Activated T-cell treated with anti-CD3 and anti-CD28 coated beads, Interleukin-2, amount 50 U/mL, for 72 hours (primary cell): ENCODE measurements around the gene CHD3. TPM values are rescaled to one million over a fixed set of nuclear protein-coding genes. Genes with fewer than 3 reads are reported as not detected.

Source experiments
- ATAC-seq, 2 donors: fragments of 150-1000 bp; cut with Tn5 transposase; replicated peaks in 1 of 2; 2 replicates each; pipeline ENCODE4 v1.10.0; 2021; ENCODE audit warnings: moderate library complexity in 2 of 2, mild to moderate bottlenecking in 1 of 2
- DNase-seq, 2 donors: peaks; one replicate each; pipeline ENCODE4 v3.0.0; 2021 to 2022; ENCODE audit warnings: mixed read lengths in 1 of 2
- H3K27ac Mint-ChIP-seq: one replicate; pipeline ENCODE4 v1.8.0; 2022; ENCODE audit warnings: mild to moderate bottlenecking, moderate library complexity, mixed read lengths
- H3K27me3 Mint-ChIP-seq: one replicate; pipeline ENCODE4 v1.8.0; 2022; ENCODE audit warnings: low read depth, mixed read lengths
- H3K36me3 Mint-ChIP-seq, 2 donors: one replicate each; pipeline ENCODE4 v1.8.0; 2022; ENCODE audit warnings: mixed read lengths in 2 of 2, mild to moderate bottlenecking in 1 of 2; ENCODE audit not compliant: insufficient read depth in 2 of 2
- H3K4me1 Mint-ChIP-seq: one replicate; pipeline ENCODE4 v1.8.0; 2022; ENCODE audit warnings: low read depth, mixed read lengths
- H3K4me3 Mint-ChIP-seq, 2 donors: one replicate each; pipeline ENCODE4 v1.8.0; 2022; ENCODE audit warnings: mild to moderate bottlenecking in 2 of 2, mixed read lengths in 2 of 2, moderate library complexity in 2 of 2
- H3K9me3 Mint-ChIP-seq, 2 donors: one replicate each; pipeline ENCODE4 v1.8.0; 2022; ENCODE audit warnings: mixed read lengths in 2 of 2
- total RNA-seq, 2 donors: library from RNA; stranded (reverse); gene quantifications; one replicate each; pipeline ENCODE4 v1.2.3, GENCODE V29; 2022

Gene CHD3
- total RNA-seq, 2 donors from 2014 or later = 133 to 140 TPM

DNA sequence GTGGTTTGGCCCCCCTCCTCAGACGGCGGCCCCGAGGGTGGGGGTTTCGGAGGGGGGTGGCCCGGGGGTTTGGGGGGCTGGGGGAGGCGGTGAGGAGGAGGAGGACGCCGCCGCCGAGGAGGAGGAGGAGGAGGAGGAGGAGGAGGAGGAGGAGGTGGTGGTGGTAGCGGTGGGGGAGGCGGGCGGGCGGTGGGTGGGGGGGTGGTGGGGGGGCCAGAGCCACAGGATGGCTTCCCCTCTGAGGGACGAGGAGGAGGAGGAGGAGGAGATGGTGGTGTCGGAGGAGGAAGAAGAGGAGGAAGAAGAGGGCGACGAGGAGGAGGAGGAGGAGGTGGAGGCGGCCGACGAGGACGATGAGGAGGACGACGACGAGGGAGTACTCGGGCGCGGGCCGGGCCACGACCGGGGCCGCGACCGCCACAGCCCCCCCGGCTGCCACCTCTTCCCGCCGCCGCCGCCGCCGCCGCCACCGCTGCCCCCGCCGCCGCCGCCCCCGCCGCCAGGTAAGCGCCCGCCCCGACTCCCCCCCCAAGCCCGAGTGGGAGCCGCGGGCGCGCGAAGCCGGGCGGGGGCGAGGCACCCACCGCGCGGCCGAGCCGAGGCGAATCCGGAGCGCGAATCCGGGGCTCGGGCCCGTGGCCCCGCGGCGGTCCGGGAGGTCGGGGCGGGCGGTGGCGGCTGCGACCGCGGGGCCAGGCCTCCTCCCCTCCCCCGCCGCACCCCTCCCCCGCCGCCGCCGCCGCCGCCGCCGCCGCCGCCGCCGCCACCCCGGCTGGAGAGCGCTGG lies 3.8 kb upstream of the CHD3 start:
- Mint-ChIP-seq H3K36me3 (peaks cover 3 to 4% of the 10 kb centered on the region in 2 donors), H3K4me1 (no peaks in the 10 kb centered on the region), H3K27me3 (no peaks in the 10 kb centered on the region), H3K27ac (no peak overlapping the region), H3K9me3 (no peaks in the 10 kb centered on the region), H3K4me3 (peak overlapping the region; percentile 58 to 71)
- ATAC-seq (peak in 1 of 2 donors; percentile 1), DNase-seq (peak; percentile 36 to 42)

DNA sequence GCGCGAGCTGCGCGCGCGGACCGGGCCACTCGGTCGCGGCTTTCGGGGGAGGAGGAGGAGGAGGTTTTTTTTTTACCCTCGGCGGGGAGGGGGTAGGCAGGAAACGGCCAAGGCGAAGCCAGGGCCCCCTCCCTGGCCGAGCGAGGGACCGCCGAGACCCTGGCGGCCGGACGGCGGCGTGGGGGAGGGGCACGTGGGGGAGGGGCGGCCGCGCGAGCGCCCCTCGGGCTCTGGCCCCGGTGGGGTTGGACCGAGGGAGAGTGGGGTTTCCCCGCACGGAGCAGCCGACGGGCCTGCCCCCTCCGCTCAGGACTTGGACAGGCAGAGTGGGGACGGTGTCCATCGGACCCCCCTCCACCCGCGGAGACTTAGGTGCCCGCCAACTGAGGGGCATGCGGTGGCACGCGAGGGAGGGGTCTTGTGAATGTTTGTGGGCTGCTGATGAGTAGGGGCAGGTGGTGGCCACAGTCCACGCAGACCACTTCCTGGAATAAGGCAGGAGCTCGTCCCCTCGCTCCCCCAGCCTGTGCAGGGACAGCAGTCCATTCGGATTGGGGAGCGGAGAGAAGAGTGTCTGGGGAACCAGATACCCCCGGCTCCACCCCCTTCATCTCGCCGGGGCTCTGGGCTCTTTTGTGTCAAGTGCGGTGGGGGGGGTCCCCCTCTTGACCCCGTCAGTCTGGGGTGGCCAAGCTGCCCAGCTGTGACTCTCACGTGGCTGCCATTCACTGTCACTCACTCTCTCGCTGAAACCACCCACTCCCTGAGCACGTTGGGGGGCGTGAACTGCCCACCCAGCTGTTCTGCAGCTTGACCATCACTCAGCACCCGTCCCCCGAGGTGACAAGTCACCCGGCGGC lies 3.0 kb upstream of the CHD3 start:
- H3K4me3 Mint-ChIP-seq = no peak overlapping the region
- ATAC-seq (peak; percentile 21 to 22), DNase-seq (peak; percentile 66 to 69)
- no peaks in the 10 kb centered on the region for H3K27me3 Mint-ChIP-seq
- no peaks in the 10 kb centered on the region for H3K4me1 Mint-ChIP-seq
- H3K36me3 Mint-ChIP-seq = peaks cover 3 to 10% of the 10 kb centered on the region in 2 donors
- no peaks in the 10 kb centered on the region for H3K9me3 Mint-ChIP-seq
- H3K27ac Mint-ChIP-seq = no peak overlapping the region

DNA sequence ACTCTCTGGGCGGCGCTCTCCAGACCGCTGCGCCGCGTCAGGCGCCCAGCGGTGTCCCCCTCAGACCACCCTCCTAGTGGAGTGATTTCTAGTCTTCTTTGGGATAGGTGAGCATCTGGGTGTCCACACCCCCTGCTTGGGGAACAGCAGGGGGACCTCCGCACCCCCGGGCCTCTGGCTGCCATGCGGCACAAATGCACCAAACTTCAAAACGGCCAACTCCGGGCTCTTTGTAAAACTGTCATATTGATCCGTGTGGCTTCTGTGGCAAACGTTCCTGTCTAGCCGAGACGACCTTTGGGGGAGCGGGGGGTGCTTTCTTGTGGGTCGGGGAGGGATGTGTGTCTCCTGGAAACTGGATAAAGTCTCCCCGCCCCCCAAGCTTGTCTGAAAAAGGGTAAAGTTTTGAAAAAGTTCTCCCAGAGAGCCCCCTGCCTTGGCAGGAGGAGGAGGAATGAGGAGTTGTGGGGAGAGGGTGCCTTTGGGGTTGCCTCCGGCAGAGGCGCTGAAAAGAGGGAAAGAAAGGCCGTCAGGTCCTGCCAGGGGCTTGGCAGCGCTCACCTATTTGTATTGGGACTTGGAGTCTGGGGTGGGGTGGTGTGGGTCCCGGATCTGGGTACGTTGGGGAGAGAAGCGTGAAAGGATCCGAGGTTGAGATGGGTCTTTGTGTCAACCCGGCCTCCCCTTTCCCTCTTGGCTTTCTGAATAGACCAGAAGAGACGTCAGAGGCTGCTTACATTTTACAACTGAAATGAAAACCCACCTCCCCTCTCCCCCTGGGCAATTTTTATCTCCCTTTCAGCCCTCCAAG lies 2.2 kb upstream of the CHD3 start:
- H3K36me3 Mint-ChIP-seq = peaks cover 3 to 13% of the 10 kb centered on the region in 2 donors
- H3K27ac Mint-ChIP-seq = no peak overlapping the region
- ATAC-seq (peak; percentile 20 to 32), DNase-seq (peak; percentile 57 to 69)
- H3K4me1 Mint-ChIP-seq = no peaks in the 10 kb centered on the region
- H3K4me3 Mint-ChIP-seq = no peak overlapping the region
- no peaks in the 10 kb centered on the region for H3K27me3 Mint-ChIP-seq
- no peaks in the 10 kb centered on the region for H3K9me3 Mint-ChIP-seq

DNA sequence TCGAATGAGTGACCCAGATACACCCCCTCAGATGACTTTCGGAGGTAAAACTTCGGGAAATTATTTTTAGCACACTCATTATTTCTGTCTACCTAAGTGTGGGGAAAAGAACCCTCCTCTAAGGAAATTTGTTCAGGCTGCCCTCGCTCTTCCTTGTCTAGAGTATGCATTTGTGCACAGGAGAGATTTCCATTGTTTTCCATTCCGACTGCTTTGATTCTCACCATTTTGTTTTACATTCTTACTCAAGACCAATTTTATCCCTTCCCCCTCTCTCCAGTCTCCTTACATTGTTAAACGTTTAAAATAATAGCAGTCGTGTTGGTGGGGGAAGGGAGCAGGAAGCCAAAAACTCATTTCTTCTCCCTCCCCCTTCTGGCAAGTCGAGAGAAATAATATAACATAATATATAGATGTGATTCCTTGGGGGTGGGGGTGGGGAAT lies 1.5 kb upstream of the CHD3 start:
- H3K4me1 Mint-ChIP-seq = no peaks in the 10 kb centered on the region

DNA sequence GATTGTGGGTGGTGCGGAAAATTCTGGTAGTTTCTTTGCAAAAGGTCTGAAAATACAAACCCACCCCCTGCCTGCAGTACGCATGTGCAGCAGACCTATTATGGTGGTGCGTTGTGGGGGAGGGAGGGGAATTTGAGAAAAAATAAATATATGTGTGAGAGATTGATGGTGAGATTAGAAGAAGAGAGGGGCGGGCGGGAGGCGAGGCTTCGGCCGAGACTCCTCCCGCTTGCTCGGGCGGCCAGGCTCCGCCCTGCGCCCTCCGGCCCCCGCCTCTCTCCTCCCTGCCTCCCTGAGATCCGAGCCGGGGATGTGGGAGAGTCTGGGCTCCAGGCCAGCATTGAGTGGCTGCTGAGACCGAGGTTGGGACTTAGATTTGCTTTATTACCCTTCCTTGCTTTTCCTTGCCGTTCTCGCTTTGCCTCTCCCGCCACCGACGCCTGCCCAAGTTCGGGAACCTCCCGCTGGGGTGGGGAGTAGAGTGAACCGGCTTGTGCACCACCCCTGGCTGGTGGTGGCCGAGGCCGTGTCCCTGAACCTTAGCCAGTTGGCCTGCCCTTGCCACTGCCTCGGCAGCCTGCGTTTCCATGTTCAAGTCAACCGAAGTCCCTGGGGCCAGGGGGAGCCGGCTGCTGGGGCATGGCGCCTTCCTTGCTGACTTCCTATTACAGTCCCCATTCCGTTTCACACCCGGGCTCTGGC lies 956 bp upstream of the CHD3 start:
- ATAC-seq (peak; percentile 78 to 79), DNase-seq (peak; percentile 82 to 87)
- Mint-ChIP-seq H3K27ac (no peak overlapping the region), H3K9me3 (no peaks in the 10 kb centered on the region), H3K27me3 (no peaks in the 10 kb centered on the region), H3K4me1 (no peaks in the 10 kb centered on the region), H3K36me3 (peaks cover 3 to 13% of the 10 kb centered on the region in 2 donors), H3K4me3 (no peak overlapping the region)

More for the DNA sequence above, 1.5 kb upstream of the CHD3 start:
- peaks cover 3 to 13% of the 10 kb centered on the region in 2 donors for H3K36me3 Mint-ChIP-seq
- no peak for DNase-seq
- no peak for ATAC-seq
- H3K27me3 Mint-ChIP-seq = no peaks in the 10 kb centered on the region
- no peak overlapping the region for H3K27ac Mint-ChIP-seq
- no peaks in the 10 kb centered on the region for H3K9me3 Mint-ChIP-seq
- no peak overlapping the region for H3K4me3 Mint-ChIP-seq

DNA sequence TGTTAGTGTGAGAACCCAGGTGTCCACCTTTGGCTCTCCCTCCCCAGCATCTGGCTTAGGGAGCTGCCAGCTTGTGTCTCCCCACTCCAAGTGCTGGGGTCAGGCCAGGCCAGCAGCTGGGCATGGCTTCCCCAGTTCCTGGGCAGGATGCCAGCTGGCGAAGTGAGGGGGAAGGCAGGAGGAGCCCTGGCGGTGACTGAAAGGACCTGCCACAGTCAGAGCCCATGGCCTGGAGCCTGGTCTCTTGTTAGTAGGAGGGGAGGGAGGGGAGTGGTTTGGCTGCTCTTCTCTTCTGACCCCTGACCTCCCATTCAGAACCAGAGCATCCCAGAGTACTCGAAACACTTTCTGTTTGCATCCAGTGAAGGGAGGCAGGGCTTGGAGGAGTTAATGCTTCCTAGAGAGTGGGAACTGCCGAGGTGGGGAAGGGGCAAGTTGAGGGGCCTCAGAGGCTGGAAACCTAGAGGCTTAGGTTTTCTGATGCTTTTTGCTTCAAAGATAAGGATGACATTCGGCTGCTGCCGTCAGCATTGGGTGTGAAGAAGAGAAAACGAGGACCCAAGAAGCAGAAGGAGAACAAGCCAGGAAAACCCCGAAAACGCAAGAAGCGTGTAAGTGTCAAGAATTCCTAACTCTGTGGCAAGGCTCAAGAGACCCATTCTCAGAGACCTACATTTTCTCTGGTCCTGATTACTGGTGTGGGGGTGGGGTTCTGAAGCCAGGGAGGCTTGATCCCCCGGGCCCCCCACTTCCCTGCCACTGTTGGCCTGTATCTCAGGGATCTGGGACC lies 772 bp downstream of the CHD3 start:
- Mint-ChIP-seq H3K9me3 (no peaks in the 10 kb centered on the region), H3K4me3 (no peak overlapping the region), H3K4me1 (peaks cover 4% of the 10 kb centered on the region), H3K27me3 (no peaks in the 10 kb centered on the region), H3K27ac (no peak overlapping the region), H3K36me3 (peaks cover 5 to 18% of the 10 kb centered on the region in 2 donors)
- peak; percentile 52 to 54 for DNase-seq
- no peak for ATAC-seq

DNA sequence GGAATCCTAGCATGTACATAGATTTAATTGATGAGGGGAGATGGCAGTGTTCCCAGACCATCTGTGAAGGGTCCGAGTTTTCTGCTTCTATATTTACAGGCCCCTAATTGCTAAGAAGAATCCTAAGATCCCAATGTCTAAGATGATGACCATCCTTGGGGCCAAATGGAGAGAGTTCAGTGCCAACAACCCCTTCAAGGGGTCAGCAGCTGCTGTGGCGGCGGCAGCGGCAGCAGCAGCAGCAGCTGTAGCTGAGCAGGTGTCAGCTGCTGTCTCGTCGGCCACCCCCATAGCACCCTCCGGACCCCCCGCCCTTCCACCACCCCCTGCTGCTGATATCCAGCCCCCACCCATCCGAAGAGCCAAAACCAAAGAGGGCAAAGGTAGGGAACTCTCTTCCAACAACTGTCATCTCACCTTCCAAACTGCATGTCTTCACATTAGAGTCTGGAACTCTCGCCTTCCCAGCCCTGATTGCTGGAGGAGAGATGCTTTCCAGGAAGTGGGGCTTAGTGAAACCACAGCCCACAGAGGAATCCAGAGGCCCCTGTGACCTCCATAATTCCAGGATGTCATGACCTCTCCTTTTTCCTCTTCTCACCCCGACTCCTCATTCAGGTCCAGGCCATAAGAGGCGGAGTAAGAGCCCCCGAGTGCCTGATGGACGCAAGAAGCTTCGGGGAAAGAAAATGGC lies 4.7 kb downstream of the CHD3 start:
- no peak for DNase-seq
- Mint-ChIP-seq H3K4me1 (peaks cover 20% of the 10 kb centered on the region), H3K27me3 (no peaks in the 10 kb centered on the region), H3K36me3 (peaks cover 14 to 42% of the 10 kb centered on the region in 2 donors), H3K27ac (no peak overlapping the region), H3K9me3 (no peaks in the 10 kb centered on the region), H3K4me3 (no peak overlapping the region)
- no peak for ATAC-seq

DNA sequence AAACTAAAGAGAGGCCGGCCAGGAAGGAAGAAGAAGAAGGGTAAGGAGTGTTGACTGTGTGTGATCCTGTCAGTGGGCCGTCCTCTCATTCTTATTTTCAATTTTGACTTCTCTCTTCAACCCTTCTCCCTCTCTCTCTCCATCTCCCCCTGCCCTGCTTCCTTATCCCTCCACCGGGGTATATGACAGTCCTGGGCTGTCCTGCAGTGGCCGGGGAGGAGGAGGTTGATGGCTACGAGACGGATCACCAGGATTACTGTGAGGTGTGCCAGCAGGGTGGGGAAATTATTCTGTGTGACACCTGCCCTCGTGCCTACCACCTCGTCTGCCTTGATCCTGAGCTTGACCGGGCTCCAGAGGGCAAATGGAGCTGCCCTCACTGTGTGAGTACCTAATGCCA lies 5.6 kb downstream of the CHD3 start:
- no peak for DNase-seq
- H3K27me3 Mint-ChIP-seq = no peaks in the 10 kb centered on the region
- H3K4me1 Mint-ChIP-seq = peaks cover 20% of the 10 kb centered on the region
- peaks cover 15 to 44% of the 10 kb centered on the region in 2 donors for H3K36me3 Mint-ChIP-seq
- no peak for ATAC-seq
- no peak overlapping the region for H3K27ac Mint-ChIP-seq
- H3K9me3 Mint-ChIP-seq = no peaks in the 10 kb centered on the region
- H3K4me3 Mint-ChIP-seq = no peak overlapping the region

DNA sequence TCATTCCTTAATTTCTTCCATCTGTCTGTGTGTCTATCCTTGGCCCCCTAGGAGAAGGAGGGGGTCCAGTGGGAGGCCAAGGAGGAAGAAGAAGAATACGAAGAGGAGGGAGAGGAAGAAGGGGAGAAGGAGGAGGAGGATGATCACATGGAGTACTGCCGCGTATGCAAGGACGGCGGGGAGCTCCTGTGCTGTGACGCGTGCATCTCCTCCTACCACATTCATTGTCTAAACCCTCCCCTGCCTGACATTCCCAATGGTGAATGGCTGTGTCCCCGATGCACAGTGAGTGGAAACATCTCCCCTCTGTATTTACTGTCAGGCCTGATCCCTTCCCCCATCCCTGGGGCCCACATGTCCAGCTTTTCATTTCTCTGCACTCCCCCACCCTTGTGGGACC lies 6.3 kb downstream of the CHD3 start:
- no peak for DNase-seq
- no peaks in the 10 kb centered on the region for H3K9me3 Mint-ChIP-seq
- ATAC-seq = no peak
- H3K36me3 Mint-ChIP-seq = peaks cover 19 to 45% of the 10 kb centered on the region in 2 donors
- H3K27me3 Mint-ChIP-seq = no peaks in the 10 kb centered on the region
- H3K4me1 Mint-ChIP-seq = peaks cover 20% of the 10 kb centered on the region
- peak overlapping the region; percentile 2 for H3K27ac Mint-ChIP-seq
- no peak overlapping the region for H3K4me3 Mint-ChIP-seq

DNA sequence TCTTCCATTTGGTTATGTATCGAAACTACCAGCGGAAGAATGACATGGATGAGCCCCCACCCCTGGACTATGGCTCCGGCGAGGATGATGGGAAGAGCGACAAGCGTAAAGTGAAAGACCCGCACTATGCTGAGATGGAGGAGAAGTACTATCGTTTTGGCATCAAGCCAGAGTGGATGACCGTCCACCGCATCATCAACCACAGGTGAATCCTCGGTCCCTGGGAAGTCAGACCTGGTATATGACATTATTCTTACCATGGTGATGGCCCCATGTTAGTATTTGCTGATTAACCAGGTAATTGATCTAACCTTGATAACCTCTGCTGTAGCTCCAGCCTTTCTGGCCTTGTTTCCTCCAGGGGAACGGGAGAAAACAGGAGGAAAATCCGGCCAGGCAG lies 8.5 kb downstream of the CHD3 start:
- ATAC-seq (no peak), DNase-seq (no peak)
- Mint-ChIP-seq H3K4me1 (peaks cover 20% of the 10 kb centered on the region), H3K27ac (peak overlapping the region; percentile 89), H3K27me3 (no peaks in the 10 kb centered on the region), H3K9me3 (no peaks in the 10 kb centered on the region), H3K36me3 (peaks cover 20 to 48% of the 10 kb centered on the region in 2 donors), H3K4me3 (no peak overlapping the region)

DNA sequence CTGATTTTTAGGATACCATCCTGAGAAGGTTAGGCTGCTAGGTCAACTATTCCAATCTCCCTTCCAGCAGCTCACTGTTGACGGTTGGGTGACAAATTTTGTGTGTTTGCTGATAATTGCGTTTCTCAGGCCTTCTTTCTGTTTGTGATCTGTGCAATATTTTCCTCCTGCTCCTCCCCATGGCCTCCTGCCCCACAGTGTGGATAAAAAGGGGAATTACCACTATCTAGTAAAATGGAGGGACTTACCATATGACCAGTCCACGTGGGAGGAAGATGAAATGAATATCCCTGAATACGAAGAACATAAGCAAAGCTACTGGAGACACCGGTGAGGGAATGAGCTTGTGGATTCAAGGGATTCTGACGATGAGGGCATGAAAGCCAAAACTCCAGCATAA lies 9.2 kb downstream of the CHD3 start:
- Mint-ChIP-seq H3K4me1 (peaks cover 20% of the 10 kb centered on the region), H3K9me3 (no peaks in the 10 kb centered on the region), H3K27me3 (no peaks in the 10 kb centered on the region), H3K36me3 (peaks cover 20 to 48% of the 10 kb centered on the region in 2 donors), H3K27ac (peak overlapping the region; percentile 89), H3K4me3 (peak overlapping the region in 1 of 2 donors; percentile 17)
- ATAC-seq = peak; percentile 59 to 88
- DNase-seq = peak in 1 of 2 donors; percentile 19
